Breast epithelium (tissue), 3 donors: ENCODE measurements around the gene TLCD4.

ENCODE experiments used
- POLR2A ChIP-seq: fragments of 450-650 bp; IDR thresholded peaks from one replicate; pipeline ENCODE4 v1.6.1; 2016; ENCODE audit warnings: antibody characterized with exemption, mild to moderate bottlenecking, moderate library complexity
- TF ChIP-seq, protein P1 (sequence below), 3 donors: fragments of 450-650 bp; IDR thresholded peaks; one replicate each; pipeline ENCODE4 v1.5.1; 2016 to 2017; ENCODE audit warnings: antibody characterized with exemption in 3 of 3, mild to moderate bottlenecking in 3 of 3, moderate library complexity in 3 of 3

DNA sequence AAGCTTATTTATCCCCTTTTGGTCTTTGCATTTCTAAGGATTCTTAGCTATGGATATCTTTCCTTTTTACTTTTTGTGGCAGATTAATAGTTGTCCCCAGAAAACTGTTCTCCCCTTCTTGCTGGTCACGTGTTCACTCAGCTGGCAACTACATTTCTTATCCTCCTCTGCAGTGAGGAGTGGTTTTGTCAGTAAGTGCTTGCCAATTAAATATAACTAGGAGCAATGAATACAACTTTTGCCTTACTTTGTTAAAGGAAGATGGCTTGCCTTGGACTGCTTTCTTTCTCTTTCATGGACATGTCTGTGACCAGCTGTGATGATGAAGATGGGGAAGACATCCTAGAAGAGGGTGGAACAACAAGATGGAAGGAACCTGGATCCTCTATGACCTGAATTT lies 28.9 kb upstream of the TLCD4 start:
- TF ChIP-seq, protein P1, sequence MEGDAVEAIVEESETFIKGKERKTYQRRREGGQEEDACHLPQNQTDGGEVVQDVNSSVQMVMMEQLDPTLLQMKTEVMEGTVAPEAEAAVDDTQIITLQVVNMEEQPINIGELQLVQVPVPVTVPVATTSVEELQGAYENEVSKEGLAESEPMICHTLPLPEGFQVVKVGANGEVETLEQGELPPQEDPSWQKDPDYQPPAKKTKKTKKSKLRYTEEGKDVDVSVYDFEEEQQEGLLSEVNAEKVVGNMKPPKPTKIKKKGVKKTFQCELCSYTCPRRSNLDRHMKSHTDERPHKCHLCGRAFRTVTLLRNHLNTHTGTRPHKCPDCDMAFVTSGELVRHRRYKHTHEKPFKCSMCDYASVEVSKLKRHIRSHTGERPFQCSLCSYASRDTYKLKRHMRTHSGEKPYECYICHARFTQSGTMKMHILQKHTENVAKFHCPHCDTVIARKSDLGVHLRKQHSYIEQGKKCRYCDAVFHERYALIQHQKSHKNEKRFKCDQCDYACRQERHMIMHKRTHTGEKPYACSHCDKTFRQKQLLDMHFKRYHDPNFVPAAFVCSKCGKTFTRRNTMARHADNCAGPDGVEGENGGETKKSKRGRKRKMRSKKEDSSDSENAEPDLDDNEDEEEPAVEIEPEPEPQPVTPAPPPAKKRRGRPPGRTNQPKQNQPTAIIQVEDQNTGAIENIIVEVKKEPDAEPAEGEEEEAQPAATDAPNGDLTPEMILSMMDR (IDR thresholded peaks at IDR 0.05) = no peak
- no peak for TF ChIP-seq POLR2A
